Lung (tissue), 12 donors: ENCODE measurements around the gene WHRN. TPM values are rescaled to one million over a fixed set of nuclear protein-coding genes. Genes with fewer than 3 reads are reported as not detected.
A peak's percentile ranks its signal among the peaks of the same experiment; 100 is the strongest.

Source experiments
- ATAC-seq: fragments of 200-7000 bp; cut with Tn5 transposase; one replicate; pipeline ENCODE4 v1.9.1; 2020; ENCODE audit warnings: moderate number of reproducible peaks; ENCODE audit not compliant: insufficient read depth, low FRiP score
- DNase-seq, 3 donors: peaks; one replicate each; pipeline ENCODE4 v3.0.0-alpha.2; 2013 to 2017
- H3K27ac ChIP-seq, 2 donors: one replicate each; pipeline ENCODE4 v1.5.1; 2013; ENCODE audit warnings: mild to moderate bottlenecking in 2 of 2, moderate library complexity in 2 of 2, control low read depth in 1 of 2, inconsistent platforms in 1 of 2, low read depth in 1 of 2, low read length in 1 of 2
- H3K27me3 ChIP-seq, 3 donors: one replicate each; pipeline ENCODE4 v1.5.1; 2013; ENCODE audit warnings: low read length in 2 of 3; ENCODE audit not compliant: control insufficient read depth in 3 of 3, insufficient read depth in 3 of 3
- H3K36me3 ChIP-seq, 4 donors: one replicate each; pipeline ENCODE4 v1.5.1; 2013; ENCODE audit warnings: low read length in 4 of 4, mild to moderate bottlenecking in 1 of 4, moderate library complexity in 1 of 4; ENCODE audit not compliant: control insufficient read depth in 4 of 4, insufficient read depth in 4 of 4
- H3K4me1 ChIP-seq, 5 donors: one replicate each; pipeline ENCODE4 v1.5.1; 2013; ENCODE audit warnings: low read length in 5 of 5, mild to moderate bottlenecking in 2 of 5, moderate library complexity in 1 of 5; ENCODE audit not compliant: control insufficient read depth in 5 of 5, insufficient read depth in 5 of 5
- H3K4me3 ChIP-seq: one replicate; pipeline ENCODE4 v1.5.1; 2013; ENCODE audit warnings: mild to moderate bottlenecking, control low read depth, moderate library complexity
- H3K9ac ChIP-seq, 2 donors: one replicate each; pipeline ENCODE4 v1.5.1; 2013; ENCODE audit warnings: low read length in 2 of 2, control low read depth in 1 of 2; ENCODE audit not compliant: insufficient read depth in 1 of 2
- H3K9me3 ChIP-seq, 4 donors: one replicate each; pipeline ENCODE4 v1.5.1; 2013; ENCODE audit warnings: low read length in 3 of 4, mild to moderate bottlenecking in 1 of 4, moderate library complexity in 1 of 4; ENCODE audit not compliant: control insufficient read depth in 4 of 4, insufficient read depth in 3 of 4
- CTCF ChIP-seq: IDR thresholded peaks from 2 replicates; pipeline ENCODE4 v1.5.1; 2012; ENCODE audit warnings: mild to moderate bottlenecking; ENCODE audit errors: control extremely low read depth, extremely low read depth
- WGBS, 2 donors: extraction: QIAGEN DNeasy Blood & Tissue Kit; methylation state at CpG; one replicate each; pipeline ENCODE4 v1.1.7; 2013; 5-methylcytosine and 5-hydroxymethylcytosine counted together
- polyA plus RNA-seq, 2 donors: library from polyadenylated mRNA; stranded (reverse); fragments of 200-250 nt; gene quantifications; one replicate each; pipeline ENCODE4 v1.2.1, GENCODE V29; 2013
- total RNA-seq, 2 donors: library from RNA; depleted of rRNA in 1 of 2; stranded (reverse); fragments of >200 nt in 1 of 2; gene quantifications; one replicate each; pipeline ENCODE4 v1.2.1, GENCODE V29; 2014 to 2021
- donor health status: control.
- donor health status: control.
- donor health status: Bipolar disorder and iron deficiency.
- donor health status: healthy.
- donor health status: DM: yes; HTN: yes; CAD: no.

Gene WHRN
- total and polyA plus RNA-seq, 4 donors = 3.1 to 11.7 (median 5.6) TPM

DNA sequence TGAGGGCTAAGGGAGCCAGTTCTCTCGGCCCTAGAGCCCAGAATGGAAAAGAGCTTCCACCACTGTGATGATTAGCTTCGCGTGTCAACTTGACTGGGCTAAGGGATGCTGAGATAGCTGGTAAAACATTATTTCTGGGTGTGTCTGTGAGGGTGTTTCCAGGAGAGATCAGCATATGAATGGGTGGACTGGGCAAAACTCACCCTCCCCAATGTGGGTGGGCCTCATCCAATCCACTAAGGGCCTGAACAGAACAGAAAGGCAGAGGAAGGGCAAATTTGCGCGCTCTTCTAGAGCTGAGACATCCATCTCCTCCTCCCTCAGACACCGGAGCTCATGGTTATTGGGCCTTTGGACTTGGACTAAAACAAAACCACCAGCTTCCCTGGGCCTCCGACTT, 96.6 kb downstream of the WHRN start:
- H3K9ac ChIP-seq = no peak overlapping the region
- DNase-seq (no peak), ATAC-seq (no peak)
- H3K36me3 ChIP-seq = no peaks in the 10 kb centered on the region
- no peaks in the 10 kb centered on the region for H3K9me3 ChIP-seq
- H3K27ac ChIP-seq = no peak overlapping the region
- no peak for TF ChIP-seq CTCF
- no peak overlapping the region for H3K4me3 ChIP-seq
- H3K27me3 ChIP-seq = no peaks in the 10 kb centered on the region
- H3K4me1 ChIP-seq = peaks cover 0 to 2% (median 0%) of the 10 kb centered on the region in 5 donors
- 82 to 90% methylated on average over 7 of the region's 7 CpGs for WGBS, 2 donors

- DNase-seq (no peak), ATAC-seq (no peak)
- WGBS, 2 donors = 83 to 87% methylated on average over 5 of the region's 5 CpGs
- TF ChIP-seq CTCF = no peak
- Histone ChIP-seq H3K4me1 (no peaks in the 10 kb centered on the region), H3K27me3 (no peaks in the 10 kb centered on the region), H3K9me3 (no peaks in the 10 kb centered on the region), H3K27ac (no peak overlapping the region), H3K9ac (no peak overlapping the region), H3K36me3 (no peaks in the 10 kb centered on the region), H3K4me3 (no peak overlapping the region)
Measured at GRCh38 chr9:114407889-114408288, 97.4 kb downstream of the WHRN start.

DNA sequence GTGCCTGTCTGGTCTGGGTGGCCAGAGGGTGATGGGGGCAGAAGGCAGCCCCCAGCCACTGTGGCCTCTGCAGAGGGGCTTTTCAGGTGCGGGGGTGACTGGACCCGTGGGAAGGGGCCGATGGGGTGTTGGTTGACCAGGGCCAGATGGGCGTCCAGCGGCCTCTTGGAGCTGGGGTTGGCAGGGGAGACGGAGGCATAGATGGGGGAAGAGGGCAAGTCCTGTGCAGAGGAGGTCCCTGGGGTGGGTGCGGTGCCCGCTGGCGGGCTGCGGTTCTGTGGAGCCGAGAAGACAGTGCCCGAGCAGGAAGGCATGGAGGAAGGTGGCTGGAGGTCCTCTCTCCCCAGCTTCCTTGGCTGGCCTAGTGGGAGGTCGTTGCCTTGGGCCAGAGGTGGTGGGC, 98.8 kb downstream of the WHRN start:
- Histone ChIP-seq H3K27ac (no peak overlapping the region), H3K9me3 (no peaks in the 10 kb centered on the region), H3K4me1 (no peaks in the 10 kb centered on the region), H3K4me3 (no peak overlapping the region), H3K36me3 (no peaks in the 10 kb centered on the region), H3K9ac (no peak overlapping the region), H3K27me3 (no peaks in the 10 kb centered on the region)
- ATAC-seq (no peak), DNase-seq (no peak)
- 95 to 97% methylated on average over 13 of the region's 13 CpGs for WGBS, 2 donors
- TF ChIP-seq CTCF = no peak

GRCh38 chr9:114405294-114406034, 99.8 kb downstream of the WHRN start:
- WGBS, 2 donors = 26 to 34% methylated on average over 15 of the region's 15 CpGs
- H3K4me3 ChIP-seq = no peak overlapping the region
- DNase-seq (peak; percentile 85 to 91 (median 91)), ATAC-seq (peak; percentile 87)
- no peaks in the 10 kb centered on the region for H3K9me3 ChIP-seq
- no peaks in the 10 kb centered on the region for H3K27me3 ChIP-seq
- no peak overlapping the region for H3K27ac ChIP-seq
- H3K9ac ChIP-seq = no peak overlapping the region
- peak; percentile 94 for TF ChIP-seq CTCF
- no peaks in the 10 kb centered on the region for H3K4me1 ChIP-seq
- H3K36me3 ChIP-seq = no peaks in the 10 kb centered on the region
